AG04449 (cell line): ENCODE measurements around the gene CAPRIN2.
A peak's percentile ranks its signal among the peaks of the same experiment; 100 is the strongest.

Experiments
- CTCF ChIA-PET: fragments of 350-600 bp; formaldehyde crosslinking; extraction: SDS; loops from one replicate; lab custom pipeline; 2021; ENCODE audit warnings: antibody characterized with exemption; lab: Yijun Ruan, JAX
- POLR2A ChIA-PET: fragments of 400-600, 350-600 bp; formaldehyde crosslinking; extraction: SDS; loops from one replicate; lab custom pipeline; 2020; ENCODE audit warnings: antibody characterized with exemption, inconsistent platforms; lab: Yijun Ruan, JAX
- DNase-seq: peaks from one replicate; pipeline ENCODE4 v3.0.0-alpha.2; 2010; ENCODE audit warnings: low read depth, low spot score
- H3K4me3 ChIP-seq: 2 replicates; pipeline ENCODE4 v1.5.1; 2011; ENCODE audit warnings: low read depth, mild to moderate bottlenecking, control low read depth, low read length
- TF ChIP-seq, protein P1 (sequence below): IDR thresholded peaks from one replicate; pipeline ENCODE4 v1.5.1; 2011; ENCODE audit warnings: mild to moderate bottlenecking, moderate library complexity, low read length, control low read depth, inconsistent platforms; ENCODE audit not compliant: insufficient read depth; ENCODE audit errors: missing control alignments

Gene CAPRIN2

DNA sequence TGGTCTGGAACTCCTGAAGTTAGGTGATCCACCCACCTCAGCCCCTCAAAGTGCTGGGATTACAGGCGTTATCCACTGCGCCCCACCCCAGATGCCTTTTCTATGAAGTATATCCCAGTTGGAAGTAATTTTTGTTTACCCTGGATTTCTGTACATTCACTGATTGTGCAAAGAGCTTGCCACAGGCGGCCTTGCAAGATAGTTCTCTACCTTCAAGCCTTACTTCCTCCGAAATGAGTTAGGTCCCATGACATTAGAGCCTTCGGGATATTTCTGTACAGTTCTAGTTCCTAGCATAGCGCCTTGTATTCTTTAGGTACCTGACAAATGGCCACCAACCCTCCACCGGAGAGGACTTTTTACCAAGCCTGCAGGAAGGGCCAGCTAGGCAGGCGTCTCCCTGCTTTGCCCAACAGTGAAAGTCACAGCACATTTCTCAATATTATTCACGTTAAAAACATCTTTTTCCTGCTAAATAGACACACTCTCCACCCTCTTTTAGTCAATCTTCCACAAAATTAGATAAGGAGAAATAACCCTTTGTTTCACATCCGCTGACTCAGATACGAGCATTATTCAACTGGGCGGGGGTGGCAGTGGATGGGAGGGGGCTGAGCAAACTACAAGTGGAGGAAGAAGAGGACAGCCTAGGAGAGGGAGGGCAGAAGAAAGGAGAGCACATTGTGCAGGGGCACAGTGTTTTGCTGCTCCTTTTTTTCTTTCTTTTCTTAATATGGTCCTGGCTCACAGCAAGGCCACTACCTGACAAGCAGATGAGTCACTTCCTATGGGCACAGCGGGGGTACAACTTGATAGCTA, 40.0 kb upstream of the CAPRIN2 start:
- DNase-seq = no peak
- TF ChIP-seq, protein P1, sequence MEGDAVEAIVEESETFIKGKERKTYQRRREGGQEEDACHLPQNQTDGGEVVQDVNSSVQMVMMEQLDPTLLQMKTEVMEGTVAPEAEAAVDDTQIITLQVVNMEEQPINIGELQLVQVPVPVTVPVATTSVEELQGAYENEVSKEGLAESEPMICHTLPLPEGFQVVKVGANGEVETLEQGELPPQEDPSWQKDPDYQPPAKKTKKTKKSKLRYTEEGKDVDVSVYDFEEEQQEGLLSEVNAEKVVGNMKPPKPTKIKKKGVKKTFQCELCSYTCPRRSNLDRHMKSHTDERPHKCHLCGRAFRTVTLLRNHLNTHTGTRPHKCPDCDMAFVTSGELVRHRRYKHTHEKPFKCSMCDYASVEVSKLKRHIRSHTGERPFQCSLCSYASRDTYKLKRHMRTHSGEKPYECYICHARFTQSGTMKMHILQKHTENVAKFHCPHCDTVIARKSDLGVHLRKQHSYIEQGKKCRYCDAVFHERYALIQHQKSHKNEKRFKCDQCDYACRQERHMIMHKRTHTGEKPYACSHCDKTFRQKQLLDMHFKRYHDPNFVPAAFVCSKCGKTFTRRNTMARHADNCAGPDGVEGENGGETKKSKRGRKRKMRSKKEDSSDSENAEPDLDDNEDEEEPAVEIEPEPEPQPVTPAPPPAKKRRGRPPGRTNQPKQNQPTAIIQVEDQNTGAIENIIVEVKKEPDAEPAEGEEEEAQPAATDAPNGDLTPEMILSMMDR = no peak
- ChIA-PET POLR2A (interaction anchor here (0.6 to 3.2 kb wide), 3 partner anchors 40 to 1094 kb away, joined by 3 to 45 read pairs (median 24); partner anchors contain the start of genes CAPRIN2 and IPO8), CTCF (interaction anchor here (0.6 to 4.8 kb wide), 4 partner anchors 13 to 279 kb away, joined by 3 to 24 read pairs (median 6); partner anchors contain the start of genes CAPRIN2 and DDX11)
- H3K4me3 ChIP-seq = peak overlapping the region; percentile 72

DNA sequence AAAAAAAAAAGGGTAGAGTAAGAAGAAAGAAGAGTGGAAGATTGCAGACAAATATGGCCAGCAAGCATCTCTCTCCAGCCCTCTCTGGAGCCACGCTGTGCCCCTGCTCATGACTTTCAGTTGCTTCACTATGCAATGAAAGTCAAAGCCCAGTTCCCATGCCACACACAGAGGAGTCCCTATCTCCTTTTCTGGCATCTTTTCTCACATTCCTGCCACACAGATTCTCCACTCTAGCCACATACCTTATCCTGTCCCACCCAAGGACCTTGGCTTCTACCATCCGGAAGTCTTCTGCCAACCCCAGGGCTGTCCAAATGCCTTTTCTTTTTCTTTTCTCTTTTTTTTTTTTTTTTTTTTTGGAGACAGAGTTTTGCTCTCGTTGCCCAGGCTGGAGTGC, 39.3 kb upstream of the CAPRIN2 start:
- POLR2A ChIA-PET = interaction anchor here (2.9 kb wide), 1 partner anchor 40 kb away, joined by 45 read pairs; the partner anchor contains the start of gene CAPRIN2
- no peak overlapping the region for H3K4me3 ChIP-seq
- DNase-seq = no peak
- CTCF ChIA-PET = interaction anchor here (1.1 kb wide), 1 partner anchor 39 kb away, joined by 3 read pairs; the partner anchor contains the start of gene CAPRIN2
- TF ChIP-seq, protein P1 = no peak

DNA sequence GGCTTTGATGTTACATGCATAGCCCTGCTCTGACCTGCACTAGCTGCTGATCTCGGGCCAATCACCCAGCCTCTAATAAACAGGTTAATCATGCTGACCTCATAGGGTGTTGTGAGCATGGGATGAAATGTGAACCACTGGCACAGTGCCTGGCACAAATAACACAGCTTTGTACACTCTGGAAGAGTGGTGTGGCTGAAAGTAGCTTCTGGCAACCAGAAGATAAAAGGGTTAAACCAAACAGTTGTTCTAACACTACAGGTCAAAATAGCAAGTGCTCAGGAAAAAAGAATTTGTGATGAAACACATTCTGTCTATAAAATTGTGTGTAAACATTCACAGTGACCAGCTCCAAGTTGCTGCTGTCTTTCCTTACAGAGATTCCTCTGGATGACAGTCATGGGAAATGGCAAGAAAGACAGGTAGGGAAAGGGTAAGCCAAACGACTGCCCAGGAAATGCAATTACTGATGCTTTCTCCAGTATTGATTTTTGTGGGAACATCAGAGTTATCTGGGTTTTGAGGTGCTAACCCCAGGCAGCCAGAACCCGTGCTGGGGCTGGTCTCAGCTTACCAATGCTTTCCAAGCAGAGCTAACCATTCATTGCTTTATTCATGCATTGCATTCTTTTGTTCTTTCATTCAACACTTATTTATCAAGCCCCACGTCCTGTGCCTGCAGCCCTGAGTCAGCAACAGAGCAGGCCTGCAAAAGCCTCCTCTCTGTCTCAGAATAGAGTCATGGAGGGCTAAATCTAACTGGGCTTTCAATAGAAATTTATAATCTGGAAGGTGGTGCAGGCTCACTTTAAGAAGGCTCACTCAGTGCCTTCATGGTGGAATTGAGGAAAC, 38.1 kb upstream of the CAPRIN2 start:
- DNase-seq = no peak
- no peak overlapping the region for H3K4me3 ChIP-seq
- TF ChIP-seq, protein P1 = no peak
- ChIA-PET POLR2A (interaction anchor here (0.8 kb wide), 1 partner anchor 39 kb away, joined by 5 read pairs; no protein-coding TSS in a partner anchor), CTCF (interaction anchor here (0.9 to 2.5 kb wide), 4 partner anchors 14 to 99 kb away, joined by 3 to 10 read pairs (median 3); no protein-coding TSS in a partner anchor)

DNA sequence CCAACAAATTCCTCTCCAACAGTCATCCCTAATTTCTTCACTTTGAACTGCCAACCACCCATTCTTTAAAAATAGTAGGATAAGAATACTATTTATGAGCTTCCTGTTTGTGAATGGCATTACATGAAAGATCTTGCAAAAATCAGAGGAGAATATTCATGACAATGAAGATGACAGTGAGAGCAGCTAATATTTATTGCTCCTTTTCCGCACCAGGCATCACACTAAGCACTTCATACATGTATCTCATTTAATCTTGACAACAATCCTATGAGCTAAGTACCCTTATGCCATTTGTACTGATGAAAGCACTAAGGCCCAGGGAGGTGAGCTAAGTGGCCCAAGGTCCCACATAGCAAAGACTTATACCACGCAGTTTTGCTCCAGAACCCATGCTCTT, 37.3 kb upstream of the CAPRIN2 start:
- CTCF ChIA-PET = interaction anchor here (0.9 to 2.5 kb wide), 4 partner anchors 15 to 98 kb away, joined by 3 to 10 read pairs (median 3); no protein-coding TSS in a partner anchor
- no peak overlapping the region for H3K4me3 ChIP-seq
- POLR2A ChIA-PET = interaction anchor here (0.7 to 1.2 kb wide), 2 partner anchors 37 to 1440 kb away, joined by 3 to 4 read pairs; partner anchors contain the start of gene CAPRIN2
- TF ChIP-seq, protein P1 = no peak
- no peak for DNase-seq

DNA sequence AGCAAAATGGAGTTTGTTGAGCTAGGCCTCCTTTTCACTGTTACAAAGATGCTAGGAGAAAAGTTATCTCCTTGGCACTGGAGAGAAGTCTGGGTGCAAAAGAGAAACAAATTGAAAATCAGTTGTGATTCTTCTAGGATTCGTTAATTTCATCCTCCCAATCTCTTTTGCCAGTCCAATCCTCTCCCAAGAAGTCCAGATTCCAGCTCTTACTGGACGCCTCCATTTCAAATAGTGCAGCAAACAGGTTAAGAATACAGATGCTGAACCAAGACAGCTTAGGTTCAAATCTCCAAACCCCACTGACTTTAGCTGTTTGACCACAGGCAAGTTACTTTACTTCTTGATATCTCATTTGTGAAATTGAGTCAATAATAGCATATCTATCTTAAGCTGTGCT, 34.0 kb upstream of the CAPRIN2 start:
- CTCF ChIA-PET = no interaction called here
- TF ChIP-seq, protein P1 = no peak

More for the DNA sequence above, 34.0 kb upstream of the CAPRIN2 start:
- no peak for DNase-seq
- H3K4me3 ChIP-seq = no peak overlapping the region
- POLR2A ChIA-PET = no interaction called here
